IPS-NIHi7 (cell line): ENCODE data around the gene MATN3.
"Not testable (repeated sequence)": the region's sequence is repeated elsewhere in the genome, so short reads cannot be mapped to it uniquely, and the experiment has no call there.

Source experiments
- DNase-seq: peaks from one replicate; pipeline ENCODE4 v3.0.0; 2012; ENCODE audit warnings: mixed read lengths; ENCODE audit errors: extremely low spot score

Gene MATN3

GRCh38 chr2:20012282-20013125, at the start of gene MATN3:
Gene MATN3 (minus strand): TSS chr2:20012668. CDS start chr2:20012631, 37 bp downstream.
- peak; percentile 77 for DNase-seq

- no peak for DNase-seq
Observed at GRCh38 chr2:20061940-20062339, 49.5 kb upstream of the MATN3 start.

GRCh38 chr2:20061476-20061875, 49.0 kb upstream of the MATN3 start:
- DNase-seq, result no peak

GRCh38 chr2:20060106-20060505, 47.6 kb upstream of the MATN3 start:
- DNase-seq, result no peak

GRCh38 chr2:20057268-20057667, 44.8 kb upstream of the MATN3 start:
- DNase-seq, result no peak

GRCh38 chr2:20054931-20055330, 42.5 kb upstream of the MATN3 start:
- no peak for DNase-seq

- DNase-seq, result no peak
Observed at GRCh38 chr2:20054119-20054518, 41.7 kb upstream of the MATN3 start.

- DNase-seq, result no peak
Observed at GRCh38 chr2:20052861-20053281, 40.4 kb upstream of the MATN3 start.

- DNase-seq, result no peak
Observed at GRCh38 chr2:20052229-20052851, 39.9 kb upstream of the MATN3 start.

- DNase-seq, result peak; percentile 98
Observed at GRCh38 chr2:20051532-20052228, 39.2 kb upstream of the MATN3 start, which contains the start of gene LAPTM4A. Gene LAPTM4A (minus strand): TSS chr2:20051628. CDS start chr2:20051520, 108 bp downstream.

- peak; percentile 49 for DNase-seq
Observed at GRCh38 chr2:20050646-20051531, 38.4 kb upstream of the MATN3 start.

GRCh38 chr2:20050104-20050645, 37.7 kb upstream of the MATN3 start:
- no peak for DNase-seq

GRCh38 chr2:20049637-20050036, 37.2 kb upstream of the MATN3 start:
- DNase-seq, result no peak

- no peak for DNase-seq
Observed at GRCh38 chr2:20048488-20049448, 36.3 kb upstream of the MATN3 start.

GRCh38 chr2:20045712-20046292, 33.3 kb upstream of the MATN3 start:
- not testable (repeated sequence) for DNase-seq

GRCh38 chr2:20044778-20045177, 32.3 kb upstream of the MATN3 start:
- DNase-seq, result no peak

- DNase-seq, result no peak
Observed at GRCh38 chr2:20042531-20042930, 30.1 kb upstream of the MATN3 start.

GRCh38 chr2:20040489-20041172, 28.2 kb upstream of the MATN3 start:
- no peak for DNase-seq

GRCh38 chr2:20037660-20038059, 25.2 kb upstream of the MATN3 start:
- no peak for DNase-seq
